ENCODE results near the gene NOL7. TPM values are rescaled to one million over a fixed set of nuclear protein-coding genes. Genes with fewer than 3 reads are reported as not detected.

NOL7 gene
- 44.5 and 44.7 TPM in 2 replicates for total RNA-seq (2022)
- percentile 80 among the genes with signal in this experiment for Bru-seq, nascent RNA
- BruChase-seq, experiment 1, labeled RNA remaining after a 6-hour chase, result percentile 84 among the genes with signal in this experiment
- BruChase-seq, experiment 2, labeled RNA remaining after a 2-hour chase, result percentile 72 among the genes with signal in this experiment
- long read RNA-seq, transcript NOL7-203 (9 exons, 920 nt), result minor isoform, 6 of 150 reads
- long read RNA-seq, transcript NOL7-202 (8 exons, 1,184 nt), result major isoform, 137 of 150 reads
- long read RNA-seq, partial matches to known transcripts, result 3 of 150 reads
- long read RNA-seq, other reads (novel, unspliced or antisense), result 4 of 150 reads

DNA sequence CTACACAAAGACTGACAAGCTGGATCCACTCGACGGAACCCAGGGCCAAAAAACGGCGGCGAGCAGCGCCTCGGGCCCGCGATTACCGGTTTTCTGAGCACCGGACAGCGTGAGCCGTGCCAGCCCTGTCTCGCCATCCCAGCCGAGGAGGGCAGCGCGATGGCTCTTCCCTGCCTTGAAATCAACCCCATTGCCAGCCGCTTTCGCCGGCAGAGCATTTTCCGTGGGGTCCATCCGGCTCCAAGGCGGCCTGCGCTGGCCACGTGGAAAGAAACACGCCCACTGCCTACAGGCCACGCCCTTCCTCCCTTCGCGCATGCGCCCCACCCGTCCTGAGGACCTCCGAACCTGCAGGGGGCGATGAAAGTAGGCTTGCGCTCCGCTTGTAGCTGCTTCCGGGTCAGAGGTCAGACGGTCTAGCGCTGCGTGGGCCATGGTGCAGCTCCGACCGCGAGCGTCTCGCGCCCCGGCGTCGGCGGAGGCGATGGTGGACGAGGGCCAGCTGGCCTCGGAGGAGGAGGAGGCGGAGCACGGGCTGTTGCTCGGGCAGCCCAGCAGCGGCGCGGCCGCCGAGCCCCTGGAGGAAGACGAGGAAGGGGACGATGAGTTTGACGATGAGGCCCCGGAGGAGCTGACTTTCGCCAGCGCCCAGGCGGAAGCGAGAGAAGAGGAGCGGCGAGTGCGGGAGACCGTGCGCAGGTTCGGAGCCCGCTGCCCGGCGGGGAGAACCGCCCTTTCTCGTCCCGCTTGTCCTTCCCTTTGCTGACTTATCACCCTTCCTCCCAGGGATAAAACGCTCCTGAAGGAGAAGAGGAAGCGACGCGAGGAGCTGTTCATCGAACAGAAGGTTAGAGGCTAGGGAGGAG lies at the start of gene NOL7:
NOL7 (plus strand) TSS at position 410 of the 866 bp plus-strand sequence; CDS start at position 434, 24 bp downstream.
- Mint-ChIP-seq H3K4me1 (ENCODE audit: low read depth, unreplicated experiment) (peaks cover 12% of the 10 kb centered on the region), H3K4me3 (ENCODE audit: low read depth, unreplicated experiment) (peak within 1 kb of the TSS; percentile 96), H3K9me3 (ENCODE audit: low read depth, unreplicated experiment) (no peaks in the 10 kb centered on the region), H3K36me3 (ENCODE audit: insufficient read depth, unreplicated experiment) (peaks cover 40% of the 10 kb centered on the region), H3K27ac (ENCODE audit: unreplicated experiment) (peak within 1 kb of the TSS; percentile 84), H3K27me3 (ENCODE audit: unreplicated experiment) (no peaks in the 10 kb centered on the region)
- no TSS peak for BruUV-seq (replicated peaks)
- intact Hi-C loops (cut with micrococcal nuclease; ENCODE audit: unreplicated experiment), result loop anchor here (5.0 kb wide), 1 partner anchor 418 kb away; no protein-coding TSS in a partner anchor
- DNase-seq, result peak; percentile 95
- TF ChIP-seq, protein P1, sequence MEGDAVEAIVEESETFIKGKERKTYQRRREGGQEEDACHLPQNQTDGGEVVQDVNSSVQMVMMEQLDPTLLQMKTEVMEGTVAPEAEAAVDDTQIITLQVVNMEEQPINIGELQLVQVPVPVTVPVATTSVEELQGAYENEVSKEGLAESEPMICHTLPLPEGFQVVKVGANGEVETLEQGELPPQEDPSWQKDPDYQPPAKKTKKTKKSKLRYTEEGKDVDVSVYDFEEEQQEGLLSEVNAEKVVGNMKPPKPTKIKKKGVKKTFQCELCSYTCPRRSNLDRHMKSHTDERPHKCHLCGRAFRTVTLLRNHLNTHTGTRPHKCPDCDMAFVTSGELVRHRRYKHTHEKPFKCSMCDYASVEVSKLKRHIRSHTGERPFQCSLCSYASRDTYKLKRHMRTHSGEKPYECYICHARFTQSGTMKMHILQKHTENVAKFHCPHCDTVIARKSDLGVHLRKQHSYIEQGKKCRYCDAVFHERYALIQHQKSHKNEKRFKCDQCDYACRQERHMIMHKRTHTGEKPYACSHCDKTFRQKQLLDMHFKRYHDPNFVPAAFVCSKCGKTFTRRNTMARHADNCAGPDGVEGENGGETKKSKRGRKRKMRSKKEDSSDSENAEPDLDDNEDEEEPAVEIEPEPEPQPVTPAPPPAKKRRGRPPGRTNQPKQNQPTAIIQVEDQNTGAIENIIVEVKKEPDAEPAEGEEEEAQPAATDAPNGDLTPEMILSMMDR (IDR thresholded peaks at IDR 0.05; ENCODE audit: unreplicated experiment), result peak; percentile 62
- CTCF ChIA-PET, result interaction anchor here (0.7 to 1.1 kb wide), 3 partner anchors 10 to 67 kb away, joined by 3 to 5 read pairs (median 4); partner anchors contain the start of gene SIRT5

DNA sequence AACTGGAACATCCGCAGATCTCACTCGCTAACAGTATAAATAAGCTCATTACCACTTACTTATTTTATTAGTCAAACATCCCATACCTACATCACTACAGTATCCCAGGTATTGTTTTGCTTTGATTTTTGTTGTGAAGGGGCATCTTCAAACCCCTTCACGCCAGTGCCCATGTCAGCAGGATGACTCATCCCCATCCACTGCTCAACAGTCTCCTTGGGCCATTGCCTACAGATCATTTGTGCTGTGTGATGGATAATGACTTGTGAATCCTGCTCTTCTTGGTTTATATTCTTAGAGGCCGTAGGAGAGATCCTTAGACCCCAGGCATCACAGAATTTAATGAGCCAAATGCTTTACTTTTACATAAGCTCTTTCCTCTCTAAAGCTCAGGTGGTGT lies 49.2 kb upstream of the NOL7 start:
- Mint-ChIP-seq H3K27me3 (ENCODE audit: unreplicated experiment) (no peaks in the 10 kb centered on the region), H3K27ac (ENCODE audit: unreplicated experiment) (no peak overlapping the region), H3K9me3 (ENCODE audit: low read depth, unreplicated experiment) (no peaks in the 10 kb centered on the region), H3K4me3 (ENCODE audit: low read depth, unreplicated experiment) (no peak overlapping the region), H3K4me1 (ENCODE audit: low read depth, unreplicated experiment) (no peaks in the 10 kb centered on the region), H3K36me3 (ENCODE audit: insufficient read depth, unreplicated experiment) (no peaks in the 10 kb centered on the region)
- intact Hi-C loops (cut with micrococcal nuclease; ENCODE audit: unreplicated experiment), result no loop called here
- no TSS peak for BruUV-seq (replicated peaks)
- no peak for DNase-seq
- TF ChIP-seq, protein P1 (IDR thresholded peaks at IDR 0.05; ENCODE audit: unreplicated experiment), result no peak
- CTCF ChIA-PET, result no interaction called here

DNA sequence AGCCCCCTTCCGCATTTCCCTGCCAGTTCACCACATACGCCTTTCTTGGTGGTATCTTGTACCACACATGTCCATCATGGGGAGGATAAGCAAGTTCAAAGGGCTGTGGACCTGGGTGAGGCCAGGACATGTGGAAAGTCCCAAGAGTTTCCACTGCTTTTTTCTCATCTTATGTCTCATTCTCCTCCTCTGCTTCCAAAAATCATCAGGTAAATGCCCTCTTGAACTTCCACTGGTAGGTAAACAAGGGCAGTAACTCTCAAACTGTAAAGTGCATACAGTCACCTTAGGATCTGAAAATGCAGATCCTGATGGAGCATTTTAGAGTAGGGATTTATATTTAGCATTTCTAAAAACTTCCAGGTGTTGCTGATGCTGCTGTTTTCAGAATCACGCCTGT lies 48.6 kb upstream of the NOL7 start:
- Mint-ChIP-seq H3K9me3 (ENCODE audit: low read depth, unreplicated experiment) (no peaks in the 10 kb centered on the region), H3K27me3 (ENCODE audit: unreplicated experiment) (no peaks in the 10 kb centered on the region), H3K4me3 (ENCODE audit: low read depth, unreplicated experiment) (no peak overlapping the region), H3K36me3 (ENCODE audit: insufficient read depth, unreplicated experiment) (no peaks in the 10 kb centered on the region), H3K27ac (ENCODE audit: unreplicated experiment) (no peak overlapping the region), H3K4me1 (ENCODE audit: low read depth, unreplicated experiment) (no peaks in the 10 kb centered on the region)
- intact Hi-C loops (cut with micrococcal nuclease; ENCODE audit: unreplicated experiment), result no loop called here
- BruUV-seq (replicated peaks), result no TSS peak
- no peak for DNase-seq
- TF ChIP-seq, protein P1 (IDR thresholded peaks at IDR 0.05; ENCODE audit: unreplicated experiment), result no peak
- CTCF ChIA-PET, result no interaction called here

DNA sequence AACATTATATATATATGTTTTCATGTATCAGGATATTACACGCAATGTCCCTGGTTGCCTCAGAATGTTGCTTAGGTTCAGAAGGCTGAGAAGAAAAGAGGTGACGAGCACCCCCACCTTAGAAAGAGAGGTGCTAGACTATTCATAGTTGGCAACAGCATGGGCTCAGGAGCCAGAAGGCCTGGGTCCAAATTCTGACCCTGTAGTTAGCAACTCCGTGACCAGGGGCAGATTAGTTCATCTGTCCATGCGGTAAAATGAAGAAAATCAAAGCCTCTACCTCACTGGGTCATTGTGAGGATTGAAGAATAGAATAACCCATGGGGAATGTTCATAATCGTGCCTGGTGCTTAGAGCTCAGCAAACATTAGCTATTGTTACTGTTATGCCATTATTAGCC lies 46.2 kb upstream of the NOL7 start:
- TF ChIP-seq, protein P1 (IDR thresholded peaks at IDR 0.05; ENCODE audit: unreplicated experiment), result no peak
- Mint-ChIP-seq H3K27me3 (ENCODE audit: unreplicated experiment) (no peaks in the 10 kb centered on the region), H3K36me3 (ENCODE audit: insufficient read depth, unreplicated experiment) (peaks cover 5% of the 10 kb centered on the region), H3K4me3 (ENCODE audit: low read depth, unreplicated experiment) (no peak overlapping the region), H3K9me3 (ENCODE audit: low read depth, unreplicated experiment) (no peaks in the 10 kb centered on the region), H3K4me1 (ENCODE audit: low read depth, unreplicated experiment) (no peaks in the 10 kb centered on the region), H3K27ac (ENCODE audit: unreplicated experiment) (no peak overlapping the region)
- DNase-seq, result no peak
- intact Hi-C loops (cut with micrococcal nuclease; ENCODE audit: unreplicated experiment), result no loop called here
- CTCF ChIA-PET, result no interaction called here
- no TSS peak for BruUV-seq (replicated peaks)
